IPS-20b (cell line): Measurements from ENCODE around the gene MLH3.
"Not testable (repeated sequence)": the region's sequence is repeated elsewhere in the genome, so short reads cannot be mapped to it uniquely, and the experiment has no call there.

Experiments used
- H3K27ac ChIP-seq: one replicate; pipeline ENCODE4 v1.5.1; 2013; ENCODE audit warnings: low read length
- H3K27me3 ChIP-seq: 2 replicates; pipeline ENCODE4 v1.6.1; 2013; ENCODE audit warnings: mild to moderate bottlenecking, low read length, inconsistent platforms; ENCODE audit not compliant: insufficient read depth
- H3K36me3 ChIP-seq: 2 replicates; pipeline ENCODE4 v1.6.1; 2013; ENCODE audit warnings: low read depth, mild to moderate bottlenecking, inconsistent platforms, low read length, moderate library complexity; ENCODE audit not compliant: insufficient read depth
- H3K4me1 ChIP-seq: 2 replicates; pipeline ENCODE4 v1.6.1; 2013; ENCODE audit warnings: mild to moderate bottlenecking, control low read depth, inconsistent platforms, low read length, moderate library complexity; ENCODE audit not compliant: insufficient read depth
- H3K4me3 ChIP-seq: 2 replicates; pipeline ENCODE4 v1.5.1; 2013; ENCODE audit warnings: mild to moderate bottlenecking, low read length, inconsistent platforms
- H3K9ac ChIP-seq: 2 replicates; pipeline ENCODE4 v1.6.1; 2013; ENCODE audit warnings: low read depth, mild to moderate bottlenecking, inconsistent platforms, low read length, moderate library complexity
- H3K9me3 ChIP-seq: 2 replicates; pipeline ENCODE4 v1.6.1; 2013; ENCODE audit warnings: mild to moderate bottlenecking, low read depth, low read length, inconsistent platforms; ENCODE audit not compliant: insufficient read depth

MLH3 gene

GRCh38 chr14:75083271-75083670 lies 32.0 kb upstream of the MLH3 start:
- Histone ChIP-seq H3K27me3 (no peaks in the 10 kb centered on the region), H3K27ac (no peak overlapping the region), H3K36me3 (peaks cover 61% of the 10 kb centered on the region), H3K9ac (no peak overlapping the region), H3K9me3 (no peaks in the 10 kb centered on the region), H3K4me3 (no peak overlapping the region), H3K4me1 (no peaks in the 10 kb centered on the region)

- Histone ChIP-seq H3K27ac (no peak overlapping the region), H3K9ac (no peak overlapping the region), H3K4me1 (no peaks in the 10 kb centered on the region), H3K4me3 (no peak overlapping the region), H3K36me3 (peaks cover 46% of the 10 kb centered on the region), H3K9me3 (no peaks in the 10 kb centered on the region), H3K27me3 (no peaks in the 10 kb centered on the region)
Observed at GRCh38 chr14:75081660-75082229, 30.5 kb upstream of the MLH3 start.

GRCh38 chr14:75079521-75079920 lies 28.3 kb upstream of the MLH3 start:
- Histone ChIP-seq H3K4me3 (no peak overlapping the region), H3K9me3 (no peaks in the 10 kb centered on the region), H3K27me3 (no peaks in the 10 kb centered on the region), H3K36me3 (peaks cover 25% of the 10 kb centered on the region), H3K4me1 (no peaks in the 10 kb centered on the region), H3K9ac (no peak overlapping the region), H3K27ac (no peak overlapping the region)

GRCh38 chr14:75077794-75078193 lies 26.5 kb upstream of the MLH3 start:
- Histone ChIP-seq H3K9ac (no peak overlapping the region), H3K36me3 (peaks cover 9% of the 10 kb centered on the region; the same call in 1 of the 2 replicates), H3K27me3 (no peaks in the 10 kb centered on the region), H3K4me3 (no peak overlapping the region), H3K9me3 (no peaks in the 10 kb centered on the region), H3K27ac (no peak overlapping the region), H3K4me1 (no peaks in the 10 kb centered on the region)

- Histone ChIP-seq H3K9ac (no peak overlapping the region), H3K36me3 (no peaks in the 10 kb centered on the region), H3K9me3 (no peaks in the 10 kb centered on the region), H3K4me1 (peaks cover 3% of the 10 kb centered on the region; the same call in 1 of the 2 replicates), H3K27ac (no peak overlapping the region), H3K4me3 (peak overlapping the region; percentile 82; the same call in 1 of the 2 replicates), H3K27me3 (no peaks in the 10 kb centered on the region)
Observed at GRCh38 chr14:75070383-75070782, 19.1 kb upstream of the MLH3 start.

DNA sequence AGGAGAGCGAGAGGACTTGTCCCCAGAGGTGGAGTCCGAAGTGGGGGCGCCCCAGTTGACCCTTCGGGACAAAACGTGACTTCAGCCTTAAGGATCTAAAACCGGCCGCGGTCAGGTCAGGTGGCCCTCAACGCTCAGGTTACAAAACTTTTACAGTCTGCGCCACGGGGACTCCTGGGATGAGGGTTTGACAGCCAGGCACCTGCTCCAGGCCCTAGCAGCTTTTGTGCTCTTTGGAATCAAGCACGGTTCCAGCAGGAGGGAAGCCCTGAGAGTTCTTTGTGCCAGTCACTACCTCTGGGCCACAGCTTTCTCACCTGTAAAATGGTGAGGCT lies 18.5 kb upstream of the MLH3 start:
- no peak overlapping the region for H3K27ac ChIP-seq

DNA sequence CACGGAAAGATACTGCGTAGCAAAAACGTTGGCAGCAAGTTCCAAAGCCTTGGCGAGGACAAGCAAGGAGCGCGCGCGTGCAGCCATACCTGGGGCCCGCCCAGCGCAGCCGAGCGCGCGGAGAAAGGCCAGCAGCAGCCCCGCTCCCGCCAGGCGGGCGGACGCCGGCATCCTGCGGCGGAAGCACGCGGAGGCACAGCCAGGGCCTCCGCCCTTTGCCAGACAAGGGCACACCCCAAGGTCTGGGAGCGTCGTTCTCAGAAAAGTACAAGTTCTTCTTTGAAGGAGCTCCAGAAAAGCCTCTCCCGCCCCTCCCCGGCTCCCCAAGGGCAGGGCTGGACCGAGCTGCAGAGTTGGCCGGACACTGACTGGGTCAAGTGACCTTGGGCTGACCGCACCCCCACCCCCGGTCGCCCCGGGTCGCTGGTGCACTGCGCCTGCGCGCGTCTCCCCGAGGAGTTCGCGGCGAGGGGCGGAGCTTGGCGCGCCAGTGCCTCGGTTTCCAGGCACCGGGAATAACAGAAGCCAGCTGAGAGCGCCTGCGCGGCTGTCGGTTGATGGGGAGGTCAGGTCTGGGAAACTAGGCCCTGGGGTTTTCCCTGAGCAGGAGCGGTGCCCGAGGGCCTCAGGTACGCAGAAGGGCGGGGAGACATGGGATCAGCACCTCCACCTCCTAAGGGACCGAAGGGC lies 18.0 kb upstream of the MLH3 start, which contains the start of gene ZC2HC1C:
ZC2HC1C (plus strand) TSS at position 521 of the 690 bp plus-strand sequence. CDS start 933 bp downstream, outside the sequence.
- H3K4me1 ChIP-seq, result peaks cover 3% of the 10 kb centered on the region; the same call in 1 of the 2 replicates
- H3K27ac ChIP-seq, result peak within 1 kb of the TSS; percentile 21
- no peaks in the 10 kb centered on the region for H3K36me3 ChIP-seq
- peak within 1 kb of the TSS; percentile 82 for H3K4me3 ChIP-seq
- H3K27me3 ChIP-seq, result no peaks in the 10 kb centered on the region
- H3K9me3 ChIP-seq, result no peaks in the 10 kb centered on the region
- peak within 1 kb of the TSS; percentile 81 for H3K9ac ChIP-seq

More for the DNA sequence above, 18.5 kb upstream of the MLH3 start:
- H3K36me3 ChIP-seq, result no peaks in the 10 kb centered on the region
- H3K4me1 ChIP-seq, result peaks cover 3% of the 10 kb centered on the region; the same call in 1 of the 2 replicates
- H3K9ac ChIP-seq, result peak overlapping the region; percentile 81; the same call in 1 of the 2 replicates
- no peaks in the 10 kb centered on the region for H3K27me3 ChIP-seq
- H3K9me3 ChIP-seq, result no peaks in the 10 kb centered on the region
- H3K4me3 ChIP-seq, result peak overlapping the region; percentile 82

- peak overlapping the region; percentile 21 for H3K27ac ChIP-seq
- no peaks in the 10 kb centered on the region for H3K9me3 ChIP-seq
- H3K4me3 ChIP-seq, result peak overlapping the region; percentile 82
- H3K27me3 ChIP-seq, result no peaks in the 10 kb centered on the region
- peaks cover 3% of the 10 kb centered on the region; the same call in 1 of the 2 replicates for H3K4me1 ChIP-seq
- H3K9ac ChIP-seq, result peak overlapping the region; percentile 81
- no peaks in the 10 kb centered on the region for H3K36me3 ChIP-seq
Observed at GRCh38 chr14:75068294-75069120, 17.2 kb upstream of the MLH3 start.

GRCh38 chr14:75067765-75068164 lies 16.5 kb upstream of the MLH3 start:
- H3K27me3 ChIP-seq, H3K4me1 ChIP-seq, H3K27ac ChIP-seq, H3K9me3 ChIP-seq, H3K36me3 ChIP-seq: not testable (repeated sequence)
- peak overlapping the region; percentile 81; the same call in 1 of the 2 replicates for H3K9ac ChIP-seq
- peak overlapping the region; percentile 82; the same call in 1 of the 2 replicates for H3K4me3 ChIP-seq

- peak overlapping the region; percentile 17; the same call in 1 of the 2 replicates for H3K4me3 ChIP-seq
Observed at GRCh38 chr14:75067212-75067611, 15.9 kb upstream of the MLH3 start.

GRCh38 chr14:75066691-75067090 lies 15.4 kb upstream of the MLH3 start:
- Histone ChIP-seq H3K27ac (no peak overlapping the region), H3K36me3 (no peaks in the 10 kb centered on the region), H3K9me3 (no peaks in the 10 kb centered on the region), H3K4me1 (peaks cover 3% of the 10 kb centered on the region; the same call in 1 of the 2 replicates), H3K9ac (no peak overlapping the region), H3K4me3 (no peak overlapping the region), H3K27me3 (no peaks in the 10 kb centered on the region)

More at GRCh38 chr14:75067212-75067611, 15.9 kb upstream of the MLH3 start:
- no peak overlapping the region for H3K9ac ChIP-seq
- no peaks in the 10 kb centered on the region for H3K27me3 ChIP-seq
- H3K27ac ChIP-seq, result no peak overlapping the region
- H3K4me1 ChIP-seq, result peaks cover 3% of the 10 kb centered on the region; the same call in 1 of the 2 replicates
- H3K36me3 ChIP-seq, result no peaks in the 10 kb centered on the region
- no peaks in the 10 kb centered on the region for H3K9me3 ChIP-seq
